Posterior vena cava (tissue), 2 donors: ENCODE measurements around the gene LHX5. TPM values are rescaled to one million over a fixed set of nuclear protein-coding genes. Genes with fewer than 3 reads are reported as not detected.
A peak's percentile ranks its signal among the peaks of the same experiment; 100 is the strongest.

Source experiments
- DNase-seq: peaks from one replicate; pipeline ENCODE4 v3.0.0-alpha.2; 2020; ENCODE audit warnings: low spot score
- intact Hi-C, 2 donors: fragments of 100-400 bp; cut with DNase I; formaldehyde crosslinking; loops; one replicate each; pipeline versions ENCODE4 v1.14.1 to v1.14.2; 2022 to 2023
- total RNA-seq, 2 donors: library from RNA; stranded (reverse); fragmentation: NEBNext Ultra II Directional; extraction: Animal tissue kit (Norgen Biotek cat#: 25700); gene quantifications; one replicate each; pipeline ENCODE4 v1.2.1, GENCODE V29; 2021
- donor health status: DM: yes; HTN: yes; CAD: no.
- donor health status: DM: yes; HTN: yes; CAD: no.

LHX5 gene
- total RNA-seq, 2 donors from 2014 or later: not detected

DNA sequence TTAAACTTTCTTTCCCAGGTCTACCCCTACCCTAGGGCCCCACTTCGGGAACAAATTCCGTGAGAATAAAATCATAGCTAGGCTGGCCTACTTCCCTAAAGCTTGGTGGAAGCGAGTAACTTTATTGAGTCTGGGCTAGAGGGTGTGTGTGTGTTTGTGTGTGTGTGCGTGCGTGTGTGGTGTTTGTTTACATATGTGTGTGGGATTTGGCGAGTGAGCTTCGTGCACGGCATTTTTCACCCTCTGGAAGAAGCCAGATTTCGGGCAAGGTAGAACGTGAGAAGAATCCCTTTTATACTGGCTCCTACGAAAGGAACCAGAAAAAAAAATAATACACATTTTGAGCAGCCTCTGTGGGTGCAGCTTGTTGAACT, 7.5 kb upstream of the LHX5 start:
- intact Hi-C loops: no loop called here

DNA sequence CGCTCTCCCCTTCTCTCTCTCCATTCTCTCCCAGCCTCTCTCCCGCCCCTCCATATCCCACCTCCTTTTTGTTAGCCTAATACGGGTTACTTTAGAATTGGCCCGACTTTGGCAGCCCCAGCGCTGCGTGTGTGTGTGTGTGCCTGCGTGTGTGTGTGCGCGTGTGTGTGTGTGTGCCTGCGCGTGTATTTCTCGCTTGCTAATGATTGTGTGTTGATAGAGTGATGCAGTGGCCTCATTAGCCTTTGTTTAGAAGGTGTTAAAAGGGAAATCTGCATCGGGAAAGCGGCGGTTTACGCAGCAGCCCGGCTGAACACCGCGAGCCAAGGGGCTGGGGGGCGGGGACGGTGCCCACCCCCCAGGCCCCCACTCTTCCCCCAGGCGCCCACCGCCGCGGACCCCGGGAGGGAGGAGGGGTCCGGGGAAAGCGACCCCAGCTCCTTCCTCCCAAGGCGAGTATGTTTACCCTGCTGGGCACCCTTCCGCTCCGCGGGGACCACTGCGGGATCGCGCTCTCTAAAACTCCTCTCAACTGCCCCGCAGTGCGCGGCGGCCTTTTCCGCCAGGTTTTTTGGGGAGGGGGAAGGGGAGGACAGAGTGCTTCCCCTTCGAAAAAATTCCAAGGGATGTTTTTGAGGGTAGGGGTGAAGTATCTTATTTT, 6.8 kb upstream of the LHX5 start:
- intact Hi-C loops: no loop called here
- DNase-seq: peak; percentile 23

More for the DNA sequence above, 7.5 kb upstream of the LHX5 start:
- DNase-seq: no peak

DNA sequence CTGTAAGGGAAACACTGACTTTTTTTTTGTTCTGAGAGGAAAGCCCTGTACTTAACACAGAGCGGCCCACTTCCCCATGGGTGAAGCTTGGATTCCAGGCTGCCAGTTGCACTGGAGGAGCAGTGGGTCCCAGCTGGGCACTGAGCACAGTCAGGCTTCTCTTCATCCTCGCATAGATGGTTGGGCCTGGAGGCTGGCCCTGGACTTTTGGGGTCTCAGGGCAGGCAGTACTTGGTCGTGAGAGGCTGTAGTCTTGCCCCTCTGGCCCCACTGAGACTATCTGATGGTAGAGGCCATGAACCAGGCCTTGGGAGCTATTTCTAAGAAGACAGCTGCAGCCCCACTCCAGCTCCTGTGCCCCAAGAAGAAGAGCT, 6.2 kb upstream of the LHX5 start:
- DNase-seq: peak; percentile 24
- intact Hi-C loops: no loop called here

DNA sequence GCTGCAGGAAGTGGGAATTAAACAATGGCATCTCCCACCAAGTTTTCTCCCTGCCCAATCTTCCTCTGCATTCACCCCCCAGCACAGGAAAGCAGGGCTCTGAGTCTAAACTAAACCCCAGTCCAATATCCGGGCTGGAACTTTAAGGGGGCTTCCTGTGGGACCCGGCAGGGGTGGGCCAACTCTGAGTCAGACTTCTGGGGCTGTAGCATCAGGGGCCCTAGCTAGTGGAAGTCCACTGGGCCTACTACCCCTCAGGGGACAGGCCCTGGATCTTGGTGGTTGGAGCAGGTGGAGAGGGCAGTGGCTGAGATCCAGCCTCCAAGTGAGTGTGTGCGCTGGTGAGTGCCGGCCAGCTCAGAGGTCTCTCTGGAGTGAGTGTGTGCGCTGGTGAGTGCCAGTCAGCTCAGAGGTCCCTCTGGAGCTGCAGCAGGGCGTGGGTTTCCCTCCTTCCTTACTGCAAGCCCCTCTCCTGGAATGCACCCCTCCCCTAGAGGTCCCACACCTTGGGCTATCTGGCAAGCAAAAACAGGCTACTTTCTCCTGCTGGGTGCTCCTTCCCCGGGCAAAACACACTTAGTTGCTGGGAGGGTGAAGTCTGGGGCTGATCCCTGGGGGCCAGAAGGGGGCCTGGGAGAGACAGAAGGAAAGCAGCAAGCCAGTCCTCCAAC, 5.6 kb upstream of the LHX5 start:
- no peak for DNase-seq
- intact Hi-C loops: no loop called here

DNA sequence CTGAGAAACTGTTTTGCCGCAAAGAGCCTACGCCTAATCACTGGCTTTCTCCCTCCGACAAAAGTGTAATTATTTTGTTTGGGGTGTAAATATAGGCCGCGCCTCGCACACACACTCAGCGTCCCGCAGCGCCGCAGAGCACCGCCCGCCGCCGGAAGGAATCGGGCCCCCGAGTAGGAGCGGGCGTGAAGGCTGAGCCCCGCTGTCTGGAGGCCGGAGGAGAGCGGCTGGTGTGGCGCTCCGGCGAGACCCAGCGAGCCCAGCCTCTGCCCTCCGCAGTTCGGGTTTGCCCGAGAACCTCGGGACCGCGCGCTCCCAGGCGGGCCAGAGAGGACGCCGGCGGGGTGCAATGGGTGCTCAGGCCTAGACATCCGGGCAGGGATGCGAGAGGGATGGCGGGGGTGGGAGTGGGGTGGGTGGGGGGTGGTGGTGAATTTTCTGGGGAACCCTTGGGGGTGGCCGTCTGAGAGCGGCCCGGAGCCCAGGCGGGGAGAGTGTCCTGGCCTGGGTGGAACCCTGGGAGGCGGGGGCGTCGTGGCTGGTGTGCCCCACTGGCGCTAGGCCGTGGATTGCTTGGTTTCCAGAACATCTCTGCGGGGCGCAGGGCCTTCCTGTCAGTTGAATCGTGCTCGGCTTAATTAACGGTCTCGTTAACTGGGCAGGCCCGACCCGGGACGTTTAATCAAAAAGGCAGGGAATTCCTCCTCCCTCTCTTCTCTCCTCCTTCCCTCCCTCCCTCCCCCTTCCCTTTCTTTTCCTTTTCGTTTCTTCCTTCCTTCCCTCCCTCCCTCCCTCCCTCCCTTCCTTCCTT, 4.7 kb upstream of the LHX5 start:
- DNase-seq: no peak
- intact Hi-C loops: no loop called here

DNA sequence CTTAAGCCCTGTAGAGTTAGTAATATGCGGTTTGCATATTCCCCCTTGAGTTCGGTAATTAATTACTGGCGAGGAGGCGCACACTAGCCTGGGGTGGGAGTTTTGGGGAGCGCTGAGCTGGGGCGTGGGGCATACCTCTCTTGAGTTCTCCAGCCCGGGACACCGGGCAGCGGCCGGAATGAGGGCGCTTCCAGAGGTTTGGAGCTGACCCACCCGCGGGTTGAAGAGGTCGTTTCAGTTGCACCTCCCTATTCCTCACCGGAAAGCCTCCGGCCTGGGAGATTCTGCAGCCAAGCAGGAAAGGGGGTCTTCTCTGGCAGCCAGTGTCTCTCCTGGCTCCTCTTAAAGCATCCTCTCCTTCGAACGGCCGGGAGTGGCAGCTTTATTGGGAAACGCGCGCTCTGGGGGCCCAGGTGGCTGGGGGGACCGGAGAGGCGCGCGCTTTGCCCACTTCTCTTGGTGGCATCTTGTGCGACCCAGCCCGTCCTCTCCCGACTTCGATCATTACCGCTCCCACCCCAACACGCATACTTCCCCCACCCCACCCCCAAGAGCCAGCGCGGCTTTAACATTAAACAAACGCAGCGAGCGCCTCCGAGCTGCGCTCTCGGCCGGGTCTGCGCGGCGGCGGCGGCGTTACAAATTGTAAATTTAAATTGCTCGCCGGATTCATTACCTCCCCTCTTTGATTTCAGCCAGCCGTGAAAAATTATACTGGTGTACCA, 3.9 kb upstream of the LHX5 start:
- no peak for DNase-seq
- intact Hi-C loops: no loop called here

DNA sequence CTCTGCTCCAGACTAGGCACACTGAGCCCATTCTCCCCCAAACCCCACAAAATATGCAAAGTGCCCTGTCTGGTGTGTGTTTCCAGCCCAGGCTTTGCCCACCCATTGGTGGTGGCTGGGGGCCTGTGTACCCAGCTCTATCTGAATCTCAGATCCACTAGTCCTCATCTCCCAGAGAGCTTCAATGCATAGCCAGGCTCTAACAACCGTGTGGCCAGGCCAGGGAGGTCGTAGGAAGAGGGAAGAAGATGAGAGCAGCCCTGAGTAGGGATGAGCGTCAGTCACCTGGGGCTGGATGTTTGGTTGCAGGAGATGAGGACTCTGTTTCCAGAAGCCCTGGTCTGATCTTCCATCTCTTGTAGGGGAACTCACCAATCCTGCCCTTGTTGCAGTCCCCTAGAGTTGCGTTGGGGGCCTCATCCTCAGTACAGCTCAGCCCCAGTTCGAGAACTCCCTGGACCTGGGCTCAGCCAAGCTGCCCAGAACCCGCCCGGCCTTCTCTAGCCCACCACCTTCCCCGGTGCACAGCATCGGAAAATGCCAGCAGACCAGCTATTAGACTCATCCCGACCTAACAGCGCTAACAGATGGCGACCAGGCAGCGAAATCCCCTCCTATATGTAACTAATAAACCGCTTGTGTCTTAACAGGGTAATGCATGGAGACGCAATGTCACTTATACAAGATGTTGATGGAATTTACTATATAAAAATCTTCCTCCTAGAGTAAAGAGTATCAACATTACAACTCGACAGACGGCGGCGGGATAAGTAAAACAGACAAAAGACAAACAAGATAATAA, 3.2 kb upstream of the LHX5 start:
- intact Hi-C loops: no loop called here
- no peak for DNase-seq

DNA sequence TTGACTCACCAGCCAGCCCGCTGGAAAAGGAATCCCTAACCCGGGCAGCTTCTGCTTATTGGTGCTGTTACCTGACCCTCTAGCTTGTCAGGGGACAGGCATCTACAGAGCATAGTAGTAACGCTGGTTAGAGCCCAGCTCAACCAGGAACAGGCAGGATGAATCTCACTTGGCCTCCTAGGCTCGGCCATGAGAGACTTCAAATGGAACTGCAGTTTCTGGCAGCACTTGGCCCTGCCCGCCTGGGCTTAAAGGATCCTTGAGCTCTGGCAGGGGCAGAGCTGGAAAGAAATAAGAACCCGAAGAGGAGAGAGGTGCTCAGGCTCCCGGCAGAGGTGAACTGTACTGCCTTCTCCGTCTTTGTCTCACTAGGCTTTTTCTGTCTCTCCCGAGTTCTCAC, 2.3 kb upstream of the LHX5 start:
- intact Hi-C loops: no loop called here

DNA sequence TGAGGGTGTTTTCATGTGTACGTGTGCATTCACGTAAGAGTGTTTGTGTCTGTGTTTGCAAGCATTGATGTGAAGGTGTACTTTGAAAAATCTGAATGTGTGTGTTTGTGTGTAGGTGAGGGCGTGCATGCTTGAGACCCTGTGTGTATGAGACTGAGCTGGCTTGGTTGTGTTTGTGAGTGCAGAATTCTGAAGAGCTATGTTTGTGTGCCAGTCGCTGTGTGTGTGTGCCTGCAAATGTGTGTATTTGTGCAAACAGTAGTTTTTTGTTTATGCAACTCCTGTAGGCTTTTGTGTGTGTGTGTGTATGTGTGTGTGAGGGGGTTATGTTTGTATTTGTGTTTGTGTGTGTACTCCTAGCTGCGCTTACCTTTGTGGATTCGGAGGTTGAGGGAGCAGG, 1.7 kb upstream of the LHX5 start:
- no peak for DNase-seq
- intact Hi-C loops: no loop called here

More for the DNA sequence above, 2.3 kb upstream of the LHX5 start:
- DNase-seq: no peak

DNA sequence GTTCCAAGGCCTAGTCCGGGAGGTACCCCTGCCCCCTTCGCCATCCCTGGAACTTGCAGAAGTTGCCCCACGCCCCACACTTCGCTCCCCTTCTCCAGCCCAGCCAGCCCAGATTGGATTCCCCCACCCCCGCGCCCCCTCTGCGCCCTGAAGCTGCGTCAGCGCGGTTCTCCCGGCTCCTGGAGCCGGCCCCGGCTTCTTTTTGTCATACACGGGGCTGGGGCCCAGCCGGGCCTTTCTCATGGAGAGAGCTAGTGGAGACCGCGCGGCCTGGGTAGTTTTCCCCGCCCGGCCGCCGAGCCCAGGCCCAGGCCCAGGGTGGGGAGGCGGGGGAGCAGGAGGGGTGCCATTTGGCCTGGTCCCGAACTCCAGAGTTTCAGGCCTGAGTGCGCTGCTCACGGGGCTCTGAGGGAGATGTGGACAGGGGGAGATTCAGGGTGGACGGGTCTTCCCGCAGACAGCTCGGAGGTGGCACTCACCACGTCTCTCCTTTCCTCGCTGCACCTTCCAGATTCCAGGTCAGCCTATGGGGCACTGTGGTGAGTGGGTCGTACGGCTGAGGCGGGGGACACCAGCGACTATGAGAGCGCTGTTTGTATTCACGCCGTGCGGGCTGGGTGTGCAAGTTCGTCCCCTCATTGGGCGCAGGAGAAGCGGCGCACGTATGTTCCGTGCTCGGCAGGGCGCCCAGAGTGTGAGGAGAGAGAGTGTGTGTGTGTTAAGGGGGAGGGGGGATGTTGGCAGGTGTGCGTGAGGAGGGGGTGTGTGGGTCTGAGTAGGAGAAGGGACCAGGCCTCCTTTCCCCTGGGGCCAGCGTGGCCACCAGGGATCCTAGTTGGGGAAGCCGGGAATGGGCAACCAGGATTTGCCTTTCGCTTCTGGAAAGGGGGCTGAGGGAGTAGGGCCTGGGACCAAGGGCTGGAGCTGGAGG, 785 bp upstream of the LHX5 start:
- intact Hi-C loops: no loop called here
- no peak for DNase-seq

DNA sequence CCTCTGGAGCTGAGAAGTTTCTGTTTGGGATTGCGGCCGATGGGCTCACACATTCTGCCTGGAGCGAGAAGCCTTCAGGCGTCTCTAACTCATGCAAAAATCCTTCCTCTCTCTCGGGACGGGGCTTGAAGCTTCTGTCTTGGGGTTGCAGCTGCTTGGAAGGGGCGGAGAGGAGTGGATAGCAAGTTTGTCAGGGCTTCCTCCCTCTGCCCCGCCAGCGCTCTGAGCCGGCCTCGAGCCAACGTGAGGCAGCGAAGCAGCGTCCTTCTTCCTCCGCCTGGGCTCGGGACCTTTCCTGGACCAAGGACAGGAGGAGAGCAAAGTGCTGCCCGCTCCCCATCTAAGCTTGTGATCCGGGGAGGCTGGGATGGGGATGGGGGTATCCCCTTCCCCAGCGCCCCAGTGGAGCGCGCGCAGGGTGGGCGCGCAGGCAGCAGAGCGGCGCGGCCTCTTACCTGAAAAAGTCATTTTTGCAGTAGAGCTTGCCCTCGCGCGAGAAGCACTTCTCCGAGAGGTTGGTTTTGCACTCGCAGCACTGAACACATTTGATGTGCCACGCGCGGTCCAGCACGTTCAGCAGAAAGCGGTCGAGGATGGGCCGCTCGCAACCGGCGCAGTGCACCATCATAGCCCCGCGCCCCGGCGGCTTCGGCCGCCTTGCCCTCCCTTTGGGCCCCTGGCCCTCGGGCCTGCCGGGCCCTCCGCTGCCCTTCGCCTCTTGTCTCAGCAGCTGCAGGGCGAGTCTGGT, 626 bp downstream of the LHX5 start:
- intact Hi-C loops: loop anchor here in 1 of 2 donors (2.0 kb wide), 1 partner anchor 62 kb away; no protein-coding TSS in a partner anchor

DNA sequence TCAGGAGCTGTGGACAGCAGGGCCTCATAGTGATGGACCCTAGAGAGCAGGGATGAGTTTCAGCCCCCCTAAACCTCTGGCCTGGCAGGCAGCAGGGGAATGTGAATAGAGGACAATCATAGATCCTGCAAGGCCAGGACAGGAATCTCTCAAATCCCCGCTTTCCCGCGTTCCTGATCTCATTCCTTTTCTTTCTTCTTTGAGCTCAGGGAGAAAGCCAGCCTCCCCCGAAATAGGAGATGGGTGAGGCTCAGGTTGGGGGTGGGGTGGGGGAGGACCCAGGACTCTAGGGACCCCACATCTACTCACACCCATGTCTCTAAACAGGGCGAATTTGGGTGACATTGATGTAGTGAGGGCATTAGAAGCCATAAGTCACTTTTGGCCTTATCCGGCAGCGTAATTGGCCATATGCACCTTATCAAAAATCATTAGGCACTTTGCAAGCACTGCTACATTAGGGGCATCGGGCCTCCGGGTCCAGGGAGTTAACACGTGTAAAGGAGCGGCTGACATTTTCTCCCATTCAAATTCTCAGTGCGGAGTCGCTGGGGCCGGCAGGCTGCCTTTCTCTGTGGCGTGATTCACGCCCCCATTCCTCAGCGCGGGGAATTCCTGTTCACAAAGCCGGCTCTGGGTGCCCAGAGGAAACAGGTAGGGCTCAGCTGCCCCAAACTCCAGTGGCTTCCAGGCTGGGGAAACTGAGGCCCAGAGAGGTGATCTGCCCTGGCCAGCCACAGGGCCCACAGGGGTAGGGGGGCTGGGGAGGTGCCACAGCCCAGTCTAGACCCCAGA, 1.5 kb downstream of the LHX5 start:
- intact Hi-C loops: loop anchor here in 1 of 2 donors (2.0 kb wide), 1 partner anchor 63 kb away; no protein-coding TSS in a partner anchor

More for the DNA sequence above, 626 bp downstream of the LHX5 start:
- no peak for DNase-seq

DNA sequence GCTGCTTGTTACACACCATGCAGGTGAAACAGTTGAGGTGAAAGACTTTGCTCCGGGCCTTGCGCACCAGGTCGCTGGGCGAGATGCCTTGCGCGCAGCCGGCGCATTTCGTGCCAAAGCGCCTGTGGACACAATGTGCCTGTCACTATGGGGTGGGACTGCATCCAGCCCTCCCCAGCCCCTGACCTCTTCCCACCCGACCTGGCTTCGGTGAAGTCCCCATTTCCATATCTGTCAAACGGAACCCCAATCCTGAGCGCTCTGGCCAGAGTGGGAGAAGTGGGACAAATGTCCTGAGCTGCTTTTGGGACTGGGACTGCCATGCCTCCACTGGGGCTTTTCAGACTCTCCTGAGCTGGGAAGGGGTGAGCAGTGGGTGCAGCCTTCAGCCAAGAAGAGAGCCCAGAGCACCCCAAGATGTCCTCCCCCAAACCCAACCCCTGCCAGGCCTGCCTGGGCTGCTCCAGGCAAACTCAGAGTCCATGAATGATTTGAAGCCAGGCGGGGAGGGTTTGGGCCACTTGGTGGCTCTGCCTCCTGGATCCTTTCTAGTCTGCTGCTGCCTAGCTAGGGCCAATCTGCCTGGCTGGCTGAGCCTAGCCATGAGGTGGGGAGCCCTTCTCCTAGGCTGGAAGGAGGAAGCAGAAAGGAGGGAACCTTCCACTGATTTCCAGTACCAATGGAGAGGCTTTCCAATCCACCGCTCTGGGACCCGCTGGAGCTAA, 2.3 kb downstream of the LHX5 start:
- no peak for DNase-seq
- intact Hi-C loops: no loop called here

More for the DNA sequence above, 1.5 kb downstream of the LHX5 start:
- peak; percentile 20 for DNase-seq

DNA sequence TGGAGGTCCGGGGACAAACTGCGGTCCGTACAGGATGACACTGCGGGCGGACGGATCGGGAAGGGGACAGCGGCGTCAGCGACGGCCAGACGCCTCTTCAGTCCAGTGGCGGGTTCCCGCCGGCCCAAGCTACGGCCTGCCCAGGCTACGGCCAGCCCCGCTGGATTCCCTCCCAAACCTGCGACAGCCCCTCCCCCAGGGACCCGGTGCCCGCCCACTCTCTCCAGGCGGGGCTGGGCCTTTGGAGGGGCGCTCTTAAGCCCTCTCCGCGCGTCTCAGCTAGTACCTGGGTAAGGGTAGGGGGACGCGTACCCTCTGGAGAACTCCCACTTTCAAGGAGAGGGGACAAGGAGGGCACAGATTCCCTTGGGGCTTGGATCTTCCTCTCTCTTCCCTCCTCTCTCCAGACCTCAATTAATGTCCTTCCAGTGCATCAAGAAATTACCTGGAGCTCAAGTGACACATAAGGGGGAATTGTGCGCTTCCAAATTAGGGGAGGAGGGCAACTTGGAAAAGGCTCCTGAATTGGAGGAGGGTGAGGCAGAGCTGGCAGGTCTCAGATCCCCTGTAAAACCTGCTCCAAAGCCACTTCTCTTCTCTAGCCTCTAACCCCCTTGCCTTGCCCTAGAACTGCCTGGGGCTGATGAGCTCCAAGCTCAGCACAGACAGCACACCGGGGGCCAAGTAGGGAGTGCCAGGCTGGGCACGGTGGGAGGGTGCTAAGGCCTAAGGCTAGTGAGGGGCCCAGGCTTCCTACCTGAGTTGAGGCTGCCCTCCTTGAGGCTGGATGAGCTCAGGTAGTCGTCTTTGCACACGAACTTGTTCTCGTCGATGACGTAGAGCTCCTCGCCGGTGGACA, 3.1 kb downstream of the LHX5 start:
- intact Hi-C loops: no loop called here
- DNase-seq: no peak
